Peyer's patch (tissue), 4 donors: Measurements from ENCODE around the gene DLAT.

Experiments used
- CTCF ChIP-seq, 6 experiments: fragments of 450-650 bp in 4 of 6; fragments of 200-600 bp in 2 of 6; sonication (generic) in 1 of 6; IDR thresholded peaks; one replicate each; pipeline ENCODE4 v1.5.1; 2017 to 2019; ENCODE audit warnings: antibody characterized with exemption in 6 of 6, mild to moderate bottlenecking in 3 of 6, moderate library complexity in 1 of 6
- POLR2A ChIP-seq, 2 donors: fragments of 450-650 bp; IDR thresholded peaks; one replicate each; pipeline ENCODE4 v1.5.1; 2017; ENCODE audit warnings: antibody characterized with exemption in 2 of 2, mild to moderate bottlenecking in 2 of 2, moderate library complexity in 2 of 2

- no peak for TF ChIP-seq POLR2A (IDR thresholded peaks at IDR 0.05)
- no peak for TF ChIP-seq CTCF (IDR thresholded peaks at IDR 0.05)
These were observed 32.0 kb downstream of the DLAT start for GRCh38 chr11:112057170-112057569.
